Keratinocyte (primary cell): ENCODE measurements around the gene C2CD2L. TPM values are rescaled to one million over a fixed set of nuclear protein-coding genes. Genes with fewer than 3 reads are reported as not detected.

Source experiments
- DNase-seq: peaks from one replicate; pipeline ENCODE4 v3.0.0-alpha.2; 2011; ENCODE audit warnings: low read depth, missing footprints, low spot score
- FAIRE-seq: peaks from 2 replicates; lab custom pipeline; 2011; peaks lifted over from hg19 to GRCh38; lab: Jason Lieb, UNC
- H2AFZ ChIP-seq: 2 replicates; pipeline ENCODE4 v1.6.0; 2012; ENCODE audit warnings: low read length, control low read depth, inconsistent platforms; ENCODE audit not compliant: control insufficient read depth
- H3K27ac ChIP-seq: 2 replicates; pipeline ENCODE4 v1.5.1; 2011; ENCODE audit warnings: low read length; ENCODE audit not compliant: control insufficient read depth, insufficient read depth
- H3K27me3 ChIP-seq: 3 replicates; pipeline ENCODE4 v1.6.0; 2011; ENCODE audit warnings: low read length; ENCODE audit not compliant: control insufficient read depth, insufficient read depth; ENCODE audit errors: extremely low read depth
- H3K36me3 ChIP-seq, 2 experiments: 2 replicates in 1 of 2; 3 replicates in 1 of 2; pipeline ENCODE4 v1.5.1; 2011; ENCODE audit warnings: low read length in 2 of 2, mild to moderate bottlenecking in 1 of 2; ENCODE audit not compliant: control insufficient read depth in 2 of 2, insufficient read depth in 2 of 2; ENCODE audit errors: extremely low read depth in 1 of 2
- H3K4me1 ChIP-seq: 3 replicates; pipeline ENCODE4 v1.5.1; 2011; ENCODE audit warnings: low read length; ENCODE audit not compliant: control insufficient read depth, insufficient read depth; ENCODE audit errors: extremely low read depth
- H3K4me2 ChIP-seq: 3 replicates; pipeline ENCODE4 v1.6.0; 2011; ENCODE audit warnings: low read depth, low read length; ENCODE audit not compliant: control insufficient read depth, insufficient read depth; ENCODE audit errors: extremely low read depth
- H3K4me3 ChIP-seq, 3 experiments: fragments of 200-600 bp in 1 of 3; sonication (generic) in 1 of 3; 2 replicates in 2 of 3; 3 replicates in 1 of 3; pipeline ENCODE4 v1.5.1; 2011 to 2016; ENCODE audit warnings: low read length in 3 of 3, mild to moderate bottlenecking in 3 of 3, control low read depth in 2 of 3, inconsistent platforms in 1 of 3, low read depth in 1 of 3, mixed read lengths in 1 of 3, mixed run types in 1 of 3, moderate library complexity in 1 of 3; ENCODE audit not compliant: control insufficient read depth in 2 of 3, insufficient read depth in 2 of 3; ENCODE audit errors: extremely low read depth in 1 of 3
- H3K79me2 ChIP-seq: 2 replicates; pipeline ENCODE4 v1.6.0; 2012; ENCODE audit warnings: low read length; ENCODE audit not compliant: control insufficient read depth, insufficient read depth
- H3K9ac ChIP-seq: 3 replicates; pipeline ENCODE4 v1.6.0; 2011; ENCODE audit warnings: low read length; ENCODE audit not compliant: control insufficient read depth, insufficient read depth; ENCODE audit errors: extremely low read depth
- H3K9me1 ChIP-seq: 3 replicates; pipeline ENCODE4 v1.6.0; 2011; ENCODE audit warnings: low read length; ENCODE audit not compliant: control insufficient read depth, insufficient read depth; ENCODE audit errors: extremely low read depth
- H3K9me3 ChIP-seq: 2 replicates; pipeline ENCODE4 v1.5.1; 2012; ENCODE audit warnings: low read depth, low read length; ENCODE audit not compliant: control insufficient read depth
- H4K20me1 ChIP-seq: 3 replicates; pipeline ENCODE4 v1.6.0; 2011; ENCODE audit warnings: low read length; ENCODE audit not compliant: control insufficient read depth, insufficient read depth; ENCODE audit errors: extremely low read depth
- EZH2 ChIP-seq: IDR thresholded peaks from one replicate; pipeline ENCODE4 v1.6.1; 2012; ENCODE audit warnings: inconsistent platforms, mild to moderate bottlenecking, low read length, moderate library complexity
- dilution Hi-C: fragments of 300-500 bp; cut with MboI; formaldehyde crosslinking; loops from one replicate; pipeline ENCODE4 v1.7.0; 2020; ENCODE audit warnings: low sequenced_read_pairs; ENCODE audit not compliant: extremely low pct_ligation_motif_present
- polyA plus RNA-seq, 5 experiments: library from polyadenylated mRNA; depleted of rRNA in 3 of 5; stranded (reverse) in 3 of 5; stranded (forward) in 1 of 5; unstranded in 1 of 5; fragments of >200 nt; gene quantifications; 1 replicate in 1 of 5; 2 replicates in 3 of 5; 3 replicates in 1 of 5; pipeline versions ENCODE4 v1.2.1 to v1.2.3, GENCODE V29; 2011 to 2012; ENCODE audit warnings: missing spikeins in 2 of 5, low read depth in 1 of 5, low replicate concordance in 1 of 5
- TF ChIP-seq, protein P1 (sequence below), 3 experiments: IDR thresholded peaks in 1 of 3; conservative IDR thresholded peaks in 1 of 3; optimal IDR thresholded peaks in 1 of 3; 2 replicates in 2 of 3; 3 replicates in 1 of 3; pipeline versions ENCODE3 to v1.5.1; 2011; ENCODE audit warnings: low read length in 3 of 3, mild to moderate bottlenecking in 3 of 3, moderate library complexity in 2 of 3, control low read depth in 1 of 3, inconsistent platforms in 1 of 3; ENCODE audit not compliant: insufficient read depth in 2 of 3; ENCODE audit errors: extremely low read depth in 1 of 3

The C2CD2L gene
- polyA plus RNA-seq, 1 donor (not counting 4 experiments of a cell fraction or from before 2014, with no cell fraction given) = 2.9 TPM

DNA sequence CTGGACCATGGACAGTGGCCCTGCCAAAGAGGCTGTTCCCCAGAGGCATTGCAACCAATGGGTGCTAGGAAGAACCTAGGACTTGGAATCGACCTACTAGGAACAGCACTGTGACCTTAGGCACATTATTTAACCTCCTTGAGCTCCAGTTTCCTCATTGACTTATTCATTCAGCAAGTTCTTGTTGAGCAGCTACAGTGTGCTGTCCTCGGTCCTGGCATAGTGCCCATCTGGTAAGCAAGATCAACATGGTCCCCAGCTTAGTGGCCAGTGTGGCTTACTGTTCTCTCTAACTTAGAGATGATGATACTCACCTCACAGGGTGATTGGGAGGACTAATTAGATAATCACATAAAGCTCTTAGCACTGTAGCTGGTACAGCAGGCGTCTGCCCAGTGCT is 49.9 kb downstream of the C2CD2L start:
- peaks cover 9% of the 10 kb centered on the region for H3K27me3 ChIP-seq
- FAIRE-seq (no peak), DNase-seq (no peak)
- H2AFZ ChIP-seq = no peak overlapping the region
- no peak overlapping the region for H3K27ac ChIP-seq
- H3K4me2 ChIP-seq = no peak overlapping the region
- H3K4me1 ChIP-seq = no peaks in the 10 kb centered on the region
- H3K9ac ChIP-seq = no peak overlapping the region
- no peaks in the 10 kb centered on the region for H3K36me3 ChIP-seq
- H3K4me3 ChIP-seq = no peak overlapping the region
- dilution Hi-C loops = no loop called here
- TF ChIP-seq, protein P1, sequence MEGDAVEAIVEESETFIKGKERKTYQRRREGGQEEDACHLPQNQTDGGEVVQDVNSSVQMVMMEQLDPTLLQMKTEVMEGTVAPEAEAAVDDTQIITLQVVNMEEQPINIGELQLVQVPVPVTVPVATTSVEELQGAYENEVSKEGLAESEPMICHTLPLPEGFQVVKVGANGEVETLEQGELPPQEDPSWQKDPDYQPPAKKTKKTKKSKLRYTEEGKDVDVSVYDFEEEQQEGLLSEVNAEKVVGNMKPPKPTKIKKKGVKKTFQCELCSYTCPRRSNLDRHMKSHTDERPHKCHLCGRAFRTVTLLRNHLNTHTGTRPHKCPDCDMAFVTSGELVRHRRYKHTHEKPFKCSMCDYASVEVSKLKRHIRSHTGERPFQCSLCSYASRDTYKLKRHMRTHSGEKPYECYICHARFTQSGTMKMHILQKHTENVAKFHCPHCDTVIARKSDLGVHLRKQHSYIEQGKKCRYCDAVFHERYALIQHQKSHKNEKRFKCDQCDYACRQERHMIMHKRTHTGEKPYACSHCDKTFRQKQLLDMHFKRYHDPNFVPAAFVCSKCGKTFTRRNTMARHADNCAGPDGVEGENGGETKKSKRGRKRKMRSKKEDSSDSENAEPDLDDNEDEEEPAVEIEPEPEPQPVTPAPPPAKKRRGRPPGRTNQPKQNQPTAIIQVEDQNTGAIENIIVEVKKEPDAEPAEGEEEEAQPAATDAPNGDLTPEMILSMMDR (optimal IDR thresholded peaks at IDR 0.05 in 1 of 3, IDR thresholded peaks at IDR 0.05 in 1 of 3, conservative IDR thresholded peaks at IDR 0.05 in 1 of 3; ENCODE audit: extremely low read depth in 1 of 3, insufficient read depth in 2 of 3, low read length in 3 of 3) = no peak
- no peak for TF ChIP-seq EZH2
- H3K79me2 ChIP-seq = no peaks in the 10 kb centered on the region
- H3K9me1 ChIP-seq = no peaks in the 10 kb centered on the region
- H3K9me3 ChIP-seq = no peaks in the 10 kb centered on the region
- H4K20me1 ChIP-seq = no peaks in the 10 kb centered on the region

DNA sequence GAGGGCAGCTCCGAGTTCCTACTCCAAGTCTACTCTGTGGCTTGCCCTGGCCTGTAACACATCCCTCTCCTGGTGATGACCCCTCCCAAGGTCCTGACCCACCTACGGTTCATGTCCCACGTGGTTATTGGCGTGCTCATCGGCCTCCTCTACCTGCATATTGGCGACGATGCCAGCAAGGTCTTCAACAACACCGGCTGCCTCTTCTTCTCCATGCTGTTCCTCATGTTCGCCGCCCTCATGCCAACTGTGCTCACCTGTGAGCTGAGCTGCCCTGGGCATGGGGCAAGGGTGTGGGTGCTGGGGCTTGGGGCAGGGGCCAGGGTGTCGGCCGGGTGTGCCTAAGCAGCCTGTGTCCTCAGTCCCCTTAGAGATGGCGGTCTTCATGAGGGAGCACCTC is 51.3 kb downstream of the C2CD2L start:
- TF ChIP-seq, protein P1 (optimal IDR thresholded peaks at IDR 0.05 in 1 of 3, IDR thresholded peaks at IDR 0.05 in 1 of 3, conservative IDR thresholded peaks at IDR 0.05 in 1 of 3; ENCODE audit: extremely low read depth in 1 of 3, insufficient read depth in 2 of 3, low read length in 3 of 3) = no peak
- no peak for TF ChIP-seq EZH2
- no peak overlapping the region for H2AFZ ChIP-seq
- FAIRE-seq = no peak

More for the DNA sequence above, 51.3 kb downstream of the C2CD2L start:
- dilution Hi-C loops = no loop called here
- no peaks in the 10 kb centered on the region for H3K79me2 ChIP-seq
- no peak for DNase-seq
- H3K4me2 ChIP-seq = no peak overlapping the region
- H3K9me3 ChIP-seq = no peaks in the 10 kb centered on the region
- H3K4me3 ChIP-seq = no peak overlapping the region
- H3K9ac ChIP-seq = no peak overlapping the region
- no peak overlapping the region for H3K27ac ChIP-seq
- H4K20me1 ChIP-seq = no peaks in the 10 kb centered on the region
- H3K4me1 ChIP-seq = no peaks in the 10 kb centered on the region
- H3K36me3 ChIP-seq = no peaks in the 10 kb centered on the region
- H3K27me3 ChIP-seq = peaks cover 7% of the 10 kb centered on the region
- H3K9me1 ChIP-seq = no peaks in the 10 kb centered on the region
